Colonic mucosa (tissue), 4 donors: Measurements from ENCODE around the gene TSPAN19. TPM values are rescaled to one million over a fixed set of nuclear protein-coding genes. Genes with fewer than 3 reads are reported as not detected.

Experiments used
- DNase-seq: peaks from one replicate; pipeline ENCODE4 v3.0.0-alpha.2; 2020
- H3K27ac ChIP-seq: fragments of 200-600 bp; one replicate; pipeline ENCODE4 v1.8.0; 2021
- H3K27me3 ChIP-seq: fragments of 200-600 bp; one replicate; pipeline ENCODE4 v1.8.0; 2021
- H3K36me3 ChIP-seq: fragments of 200-600 bp; one replicate; pipeline ENCODE4 v1.8.0; 2021
- H3K4me1 ChIP-seq: fragments of 200-600 bp; one replicate; pipeline ENCODE4 v1.8.0; 2021; ENCODE audit warnings: mild to moderate bottlenecking
- H3K4me3 ChIP-seq: fragments of 200-600 bp; one replicate; pipeline ENCODE4 v1.8.0; 2021
- H3K9ac ChIP-seq, 2 donors: one replicate each; pipeline ENCODE4 v1.7.0; 2013; ENCODE audit warnings: control low read depth in 2 of 2, low read depth in 2 of 2, low read length in 2 of 2
- H3K9me3 ChIP-seq: fragments of 200-600 bp; one replicate; pipeline ENCODE4 v1.8.0; 2021
- CTCF ChIP-seq: fragments of 200-600 bp; IDR thresholded peaks from one replicate; pipeline ENCODE4 v1.8.0; 2022; ENCODE audit warnings: antibody characterized with exemption, mild to moderate bottlenecking
- intact Hi-C: fragments of 100-400 bp; cut with DNase I; formaldehyde crosslinking; loops from one replicate; pipeline ENCODE4 v1.14.1; 2022
- total RNA-seq, 2 donors: library from RNA; stranded (reverse); fragmentation: NEBNext Ultra II Directional in 1 of 2; extraction: Animal tissue kit (Norgen Biotek cat#: 25700) in 1 of 2; gene quantifications; one replicate each; pipeline ENCODE4 v1.2.1, GENCODE V29; 2021
- donor health status: healthy.
- donor health status: DM: no; HTN: no; CAD: no.
- donor health status: DM: no; HTN: no; CAD: no.

The TSPAN19 gene
- total RNA-seq, 2 donors from 2014 or later, result not detected

- DNase-seq, result no peak
- Histone ChIP-seq H3K27ac (no peak overlapping the region), H3K4me1 (no peaks in the 10 kb centered on the region), H3K9ac (no peak overlapping the region), H3K9me3 (no peaks in the 10 kb centered on the region), H3K4me3 (no peak overlapping the region), H3K36me3 (no peaks in the 10 kb centered on the region), H3K27me3 (no peaks in the 10 kb centered on the region)
- intact Hi-C loops, result no loop called here
- no peak for TF ChIP-seq CTCF
These were observed 59.9 kb downstream of the TSPAN19 start for GRCh38 chr12:84976133-84976532.

GRCh38 chr12:84974155-84974815, 61.8 kb downstream of the TSPAN19 start:
- Histone ChIP-seq H3K9ac (no peak overlapping the region), H3K27me3 (no peaks in the 10 kb centered on the region)
- intact Hi-C loops, result no loop called here

GRCh38 chr12:84973026-84973425, 63.1 kb downstream of the TSPAN19 start:
- Histone ChIP-seq H3K27ac (no peak overlapping the region), H3K27me3 (no peaks in the 10 kb centered on the region), H3K9me3 (no peaks in the 10 kb centered on the region), H3K4me3 (no peak overlapping the region), H3K36me3 (no peaks in the 10 kb centered on the region), H3K4me1 (no peaks in the 10 kb centered on the region), H3K9ac (no peak overlapping the region)
- DNase-seq, result no peak
- no peak for TF ChIP-seq CTCF
- intact Hi-C loops, result no loop called here

More at GRCh38 chr12:84974155-84974815, 61.8 kb downstream of the TSPAN19 start:
- Histone ChIP-seq H3K36me3 (no peaks in the 10 kb centered on the region), H3K27ac (no peak overlapping the region), H3K4me3 (no peak overlapping the region), H3K4me1 (no peaks in the 10 kb centered on the region), H3K9me3 (no peaks in the 10 kb centered on the region)
- no peak for DNase-seq
- no peak for TF ChIP-seq CTCF

- no peak for DNase-seq
- Histone ChIP-seq H3K9me3 (no peaks in the 10 kb centered on the region), H3K27me3 (no peaks in the 10 kb centered on the region), H3K27ac (no peak overlapping the region), H3K4me1 (no peaks in the 10 kb centered on the region), H3K4me3 (no peak overlapping the region), H3K9ac (no peak overlapping the region), H3K36me3 (no peaks in the 10 kb centered on the region)
- intact Hi-C loops, result no loop called here
- TF ChIP-seq CTCF, result no peak
These were observed 66.9 kb downstream of the TSPAN19 start for GRCh38 chr12:84969226-84969625.

Other genes starting within 250 kb of the TSPAN19 start
- gene SLC6A15, start 123.5 kb downstream of the TSPAN19 start, total RNA-seq, result 1 to 10 TPM in 1 of 2 donors, under 1 TPM in 1; 0.32 to 1.1 TPM
- gene LRRIQ1, start 74 bp upstream of the TSPAN19 start, total RNA-seq, result under 1 TPM in 1 of 2 donors, not detected in 1; 0.05 TPM
- gene ALX1, start 243.9 kb upstream of the TSPAN19 start, total RNA-seq, result not detected